Kidney epithelial cell (primary cell): ENCODE measurements around the gene HNF1A. TPM values are rescaled to one million over a fixed set of nuclear protein-coding genes. Genes with fewer than 3 reads are reported as not detected.
"Not testable (repeated sequence)": the region's sequence is repeated elsewhere in the genome, so short reads cannot be mapped to it uniquely, and the experiment has no call there.

ENCODE experiments used
- DNase-seq: peaks from one replicate; pipeline ENCODE4 v3.0.0-alpha.2; 2010; ENCODE audit warnings: low read depth
- H3K27me3 ChIP-seq: 2 replicates; pipeline ENCODE4 v1.6.0; 2011; ENCODE audit warnings: low read length; ENCODE audit not compliant: control insufficient read depth, insufficient read depth
- H3K36me3 ChIP-seq: 2 replicates; pipeline ENCODE4 v1.5.1; 2011; ENCODE audit warnings: low read length; ENCODE audit not compliant: control insufficient read depth, insufficient read depth
- H3K4me3 ChIP-seq: 2 replicates; pipeline ENCODE4 v1.5.1; 2011; ENCODE audit warnings: low read depth, mild to moderate bottlenecking, control low read depth, low read length
- total RNA-seq: library from RNA; depleted of rRNA; stranded (reverse); fragments of >200 nt; gene quantifications from 2 replicates; pipeline ENCODE4 v1.2.3, GENCODE V29; 2015
- TF ChIP-seq, protein P1 (sequence below): IDR thresholded peaks from 2 replicates; pipeline ENCODE4 v1.5.1; 2011; ENCODE audit warnings: mild to moderate bottlenecking, moderate library complexity, low read length, control low read depth, inconsistent platforms; ENCODE audit not compliant: insufficient read depth, poor library complexity, severe bottlenecking

The HNF1A gene
- total RNA-seq, 1 donor from 2014 or later = 0.25 TPM

DNA sequence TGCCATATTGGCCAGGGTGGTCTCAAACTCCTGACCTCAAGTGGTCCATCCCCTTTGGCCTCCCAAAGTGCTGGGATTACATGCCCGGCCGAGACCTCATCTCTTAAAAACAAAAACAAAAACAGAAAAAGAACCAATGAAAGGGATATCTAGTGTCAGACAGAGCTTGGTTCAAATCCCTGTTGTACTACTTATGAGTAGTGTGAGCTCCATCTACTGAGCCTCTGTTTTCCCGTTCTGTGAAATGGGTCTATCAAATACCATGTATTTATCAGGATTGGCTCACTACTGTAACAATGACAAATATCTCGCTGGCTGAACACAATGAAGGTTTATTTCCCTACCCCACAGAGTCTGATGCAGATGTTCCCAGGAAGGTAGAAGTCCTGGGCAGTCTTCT, 36.9 kb upstream of the HNF1A start:
- TF ChIP-seq, protein P1, sequence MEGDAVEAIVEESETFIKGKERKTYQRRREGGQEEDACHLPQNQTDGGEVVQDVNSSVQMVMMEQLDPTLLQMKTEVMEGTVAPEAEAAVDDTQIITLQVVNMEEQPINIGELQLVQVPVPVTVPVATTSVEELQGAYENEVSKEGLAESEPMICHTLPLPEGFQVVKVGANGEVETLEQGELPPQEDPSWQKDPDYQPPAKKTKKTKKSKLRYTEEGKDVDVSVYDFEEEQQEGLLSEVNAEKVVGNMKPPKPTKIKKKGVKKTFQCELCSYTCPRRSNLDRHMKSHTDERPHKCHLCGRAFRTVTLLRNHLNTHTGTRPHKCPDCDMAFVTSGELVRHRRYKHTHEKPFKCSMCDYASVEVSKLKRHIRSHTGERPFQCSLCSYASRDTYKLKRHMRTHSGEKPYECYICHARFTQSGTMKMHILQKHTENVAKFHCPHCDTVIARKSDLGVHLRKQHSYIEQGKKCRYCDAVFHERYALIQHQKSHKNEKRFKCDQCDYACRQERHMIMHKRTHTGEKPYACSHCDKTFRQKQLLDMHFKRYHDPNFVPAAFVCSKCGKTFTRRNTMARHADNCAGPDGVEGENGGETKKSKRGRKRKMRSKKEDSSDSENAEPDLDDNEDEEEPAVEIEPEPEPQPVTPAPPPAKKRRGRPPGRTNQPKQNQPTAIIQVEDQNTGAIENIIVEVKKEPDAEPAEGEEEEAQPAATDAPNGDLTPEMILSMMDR = no peak
- H3K27me3 ChIP-seq = no peaks in the 10 kb centered on the region
- H3K36me3 ChIP-seq = no peaks in the 10 kb centered on the region
- DNase-seq = no peak
- H3K4me3 ChIP-seq = no peak overlapping the region

DNA sequence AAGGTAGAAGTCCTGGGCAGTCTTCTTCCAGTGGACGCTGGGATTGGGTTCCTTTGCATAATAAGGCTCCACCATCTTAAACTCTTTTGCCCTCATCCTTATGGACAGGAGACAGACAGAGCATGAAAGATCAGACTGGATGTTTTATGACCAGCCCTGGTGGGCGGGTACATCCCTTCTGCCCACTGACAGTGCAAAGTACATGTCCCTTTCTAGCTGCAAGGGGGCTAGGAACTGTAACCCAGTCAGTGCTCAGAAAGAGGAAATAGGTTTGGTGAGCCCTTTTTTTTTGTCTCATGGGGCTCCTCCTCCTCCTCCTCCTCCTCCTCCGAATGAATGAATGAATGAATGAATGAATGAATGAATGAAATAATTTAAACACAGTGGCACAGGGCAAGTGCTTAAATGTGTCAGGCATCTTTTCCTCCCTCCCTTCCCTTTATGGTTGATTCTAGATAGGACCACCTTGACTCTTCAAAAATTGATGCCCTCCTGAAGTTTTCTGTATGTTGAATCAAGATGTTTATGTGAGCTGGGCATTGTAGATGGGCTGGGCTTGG, 36.4 kb upstream of the HNF1A start:
- no peak for DNase-seq
- Histone ChIP-seq H3K4me3 (no peak overlapping the region), H3K27me3 (no peaks in the 10 kb centered on the region), H3K36me3 (no peaks in the 10 kb centered on the region)
- TF ChIP-seq, protein P1 = no peak

DNA sequence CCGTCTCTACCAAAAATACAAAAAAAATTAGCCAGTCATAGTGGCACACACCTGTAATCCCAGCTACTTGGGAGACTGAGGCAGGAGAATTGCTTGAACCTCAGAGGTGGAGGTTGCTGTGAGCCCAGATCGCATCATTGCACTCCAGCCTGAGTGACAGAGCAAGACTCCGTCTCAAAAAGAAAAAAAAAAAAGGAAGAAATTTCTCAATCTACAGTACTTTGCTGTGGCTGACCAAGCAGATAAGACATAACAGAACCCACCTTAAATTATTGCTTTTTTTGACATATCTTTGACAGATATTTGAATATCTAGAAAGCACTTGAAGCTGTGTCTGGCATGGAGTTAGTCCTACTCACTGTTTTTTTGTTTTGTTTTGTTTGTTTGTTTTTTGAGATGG, 34.9 kb upstream of the HNF1A start:
- DNase-seq = no peak
- no peaks in the 10 kb centered on the region for H3K36me3 ChIP-seq
- H3K27me3 ChIP-seq = no peaks in the 10 kb centered on the region
- no peak overlapping the region for H3K4me3 ChIP-seq
- TF ChIP-seq, protein P1 = no peak

DNA sequence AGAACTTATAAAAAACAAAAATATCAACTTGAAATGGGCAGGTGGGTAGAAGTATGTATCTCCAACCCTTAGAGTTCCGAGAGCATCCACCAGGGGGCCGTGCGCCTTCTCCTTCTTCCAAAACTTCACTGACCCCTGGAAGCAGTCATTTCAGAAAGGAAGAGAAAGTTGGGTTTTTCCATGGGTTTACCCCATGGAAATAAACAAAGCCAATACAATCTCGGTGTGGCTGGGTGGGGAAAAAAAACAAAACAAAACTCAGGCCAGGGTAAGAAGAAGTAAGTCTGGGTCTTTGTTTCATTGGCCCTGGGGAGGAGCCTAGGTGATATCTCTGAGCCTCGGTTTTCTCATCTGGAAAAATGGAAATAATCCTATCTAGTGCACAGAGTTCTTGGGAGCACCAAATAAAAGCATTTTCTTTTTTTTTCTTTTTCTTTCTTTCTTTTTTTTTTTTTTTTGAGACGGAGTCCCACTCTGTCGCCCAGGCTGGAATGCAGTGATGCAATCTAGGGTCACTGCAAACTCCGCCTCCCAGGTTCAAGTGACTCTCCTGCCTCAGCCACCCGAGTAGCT, 33.6 kb upstream of the HNF1A start:
- TF ChIP-seq, protein P1 = peak; percentile 82
- no peaks in the 10 kb centered on the region for H3K36me3 ChIP-seq
- H3K4me3 ChIP-seq = no peak overlapping the region
- no peak for DNase-seq
- no peaks in the 10 kb centered on the region for H3K27me3 ChIP-seq

DNA sequence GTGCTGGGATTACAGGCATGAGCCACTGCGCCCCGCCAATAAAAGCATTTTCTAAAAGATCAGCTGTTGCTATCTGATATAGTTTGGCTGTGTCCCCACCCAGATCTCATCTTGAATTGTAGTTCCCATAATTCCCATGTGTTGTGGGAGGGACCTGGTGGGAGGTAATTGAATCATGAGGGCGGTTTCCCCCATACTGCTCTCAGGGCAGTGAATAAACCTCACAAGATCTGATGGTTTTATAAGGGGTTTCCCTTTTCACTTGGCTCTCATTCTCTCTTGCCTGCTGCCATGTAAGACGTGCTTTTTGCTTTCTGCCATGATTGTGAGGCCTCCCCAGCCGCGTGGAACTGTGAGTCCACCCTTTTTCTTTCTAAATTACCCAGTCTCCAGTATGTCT, 32.8 kb upstream of the HNF1A start:
- H3K27me3 ChIP-seq, DNase-seq, H3K36me3 ChIP-seq, H3K4me3 ChIP-seq: not testable (repeated sequence)

DNA sequence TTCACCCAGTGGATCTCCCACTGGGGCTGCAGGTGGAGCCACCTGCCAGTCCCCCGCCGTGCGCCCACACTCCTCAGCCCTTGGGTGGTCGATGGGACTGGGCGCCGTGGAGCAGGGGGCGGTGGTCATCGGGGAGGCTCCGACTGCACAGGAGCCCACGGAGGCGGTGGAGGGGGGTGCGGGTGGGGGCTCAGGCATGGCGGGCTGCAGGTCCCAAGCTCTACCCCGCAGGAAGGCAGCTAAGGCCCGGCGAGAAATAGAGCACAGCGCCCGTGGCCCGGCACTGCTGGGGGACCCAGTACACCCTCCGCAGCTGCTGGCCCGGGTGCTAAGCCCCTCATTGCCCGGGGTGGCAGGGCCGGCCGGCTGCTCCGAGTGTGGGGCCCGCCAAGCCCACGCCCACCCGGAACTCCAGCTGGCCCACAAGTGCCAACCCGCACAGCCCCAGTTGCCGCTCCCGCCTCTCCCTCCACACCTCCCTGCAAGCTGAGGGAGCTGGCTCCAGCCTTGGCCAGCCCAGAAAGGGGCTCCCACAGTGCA, 28.0 kb upstream of the HNF1A start:
- H3K27me3 ChIP-seq, H3K4me3 ChIP-seq, H3K36me3 ChIP-seq, DNase-seq: not testable (repeated sequence)

DNA sequence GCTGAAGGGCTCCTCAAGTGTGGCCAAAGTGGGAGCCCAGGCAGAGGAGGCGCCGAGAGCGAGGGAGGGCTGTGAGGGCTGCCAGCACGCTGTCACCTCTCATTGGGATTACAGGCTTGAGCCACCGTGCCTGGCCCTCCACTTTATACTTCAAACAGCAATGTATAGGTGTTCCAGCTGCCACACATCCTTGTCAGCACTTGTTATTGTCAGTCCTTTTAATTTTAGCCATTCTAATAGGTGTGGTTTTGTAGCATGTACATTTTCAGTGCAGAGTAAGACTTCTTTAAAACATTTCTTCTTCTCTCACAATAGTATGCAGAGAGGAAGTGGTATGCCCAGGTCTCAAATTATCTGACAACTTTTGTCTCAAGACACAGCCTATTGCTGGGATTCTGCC, 27.5 kb upstream of the HNF1A start:
- no peaks in the 10 kb centered on the region for H3K36me3 ChIP-seq
- no peak overlapping the region for H3K4me3 ChIP-seq
- no peaks in the 10 kb centered on the region for H3K27me3 ChIP-seq
- no peak for DNase-seq
- TF ChIP-seq, protein P1 = no peak
